ENCODE measurements around the gene NIPAL3.
"Not testable (repeated sequence)": the region's sequence is repeated elsewhere in the genome, so short reads cannot be mapped to it uniquely, and the experiment has no call there.

NIPAL3 gene

DNA sequence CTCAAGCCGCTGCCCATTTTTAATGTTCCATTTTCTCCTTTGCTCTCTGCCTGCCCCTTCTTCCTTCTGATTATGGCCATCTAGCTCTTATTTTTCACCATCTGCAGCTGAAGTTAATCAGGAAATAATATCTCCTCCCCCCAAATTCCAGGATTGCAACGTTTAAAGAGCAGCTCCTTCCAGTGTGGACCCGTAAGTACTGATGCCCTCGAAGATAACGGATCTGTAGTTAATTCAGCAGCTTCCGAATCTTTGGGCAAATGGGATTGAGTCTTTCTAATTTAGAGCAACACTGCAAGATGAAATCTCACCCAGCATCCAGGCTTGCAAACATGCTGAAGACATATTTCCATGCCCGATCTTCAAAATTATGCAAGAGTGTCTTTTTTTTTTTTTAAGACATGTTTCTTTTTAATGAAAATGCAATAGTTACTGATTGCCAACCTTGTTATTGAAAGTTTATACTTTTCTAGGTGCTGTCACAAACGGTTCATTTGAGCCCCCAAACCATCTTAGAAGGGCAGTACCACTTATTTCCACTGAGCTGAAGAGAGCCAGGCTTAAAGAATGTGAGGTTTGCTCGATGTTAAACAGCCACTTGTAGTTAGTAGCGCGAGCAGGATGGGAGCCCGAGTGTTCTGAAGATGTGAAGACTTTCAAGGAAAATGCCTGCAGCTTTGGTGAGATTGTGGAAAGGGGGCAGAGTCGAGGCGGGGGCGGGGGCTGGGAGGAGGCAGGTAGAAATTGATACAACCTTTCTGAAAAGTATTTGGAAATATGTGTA lies 76.2 kb downstream of the NIPAL3 start:
- no peak overlapping the region for H2AFZ ChIP-seq
- H3K9me3 ChIP-seq (ENCODE audit: control insufficient read depth, low read length): no peaks in the 10 kb centered on the region
- H3K36me3 ChIP-seq (ENCODE audit: control insufficient read depth, insufficient read depth, low read length): no peaks in the 10 kb centered on the region

GRCh38 chr1:24492935-24493334 lies 77.3 kb downstream of the NIPAL3 start:
- H3K36me3 ChIP-seq (ENCODE audit: control insufficient read depth, insufficient read depth, low read length); H3K4me2 ChIP-seq (ENCODE audit: low read length); H3K79me2 ChIP-seq; H3K9ac ChIP-seq; H3K27ac ChIP-seq; H3K27me3 ChIP-seq (ENCODE audit: control insufficient read depth, insufficient read depth, low read length); H2AFZ ChIP-seq; H3K4me3 ChIP-seq (ENCODE audit: low read depth, low read length); H3K9me3 ChIP-seq (ENCODE audit: control insufficient read depth, low read length); H3K4me1 ChIP-seq: not testable (repeated sequence)

More for the DNA sequence above, 76.2 kb downstream of the NIPAL3 start:
- Histone ChIP-seq H3K27me3 (ENCODE audit: control insufficient read depth, insufficient read depth, low read length) (no peaks in the 10 kb centered on the region), H3K4me3 (ENCODE audit: low read depth, low read length) (no peak overlapping the region), H3K9ac (no peak overlapping the region), H3K4me1 (no peaks in the 10 kb centered on the region), H3K79me2 (no peaks in the 10 kb centered on the region), H3K4me2 (ENCODE audit: low read length) (no peak overlapping the region), H3K27ac (no peak overlapping the region)
- no peak for TF ChIP-seq CTCF (IDR thresholded peaks at IDR 0.05)

DNA sequence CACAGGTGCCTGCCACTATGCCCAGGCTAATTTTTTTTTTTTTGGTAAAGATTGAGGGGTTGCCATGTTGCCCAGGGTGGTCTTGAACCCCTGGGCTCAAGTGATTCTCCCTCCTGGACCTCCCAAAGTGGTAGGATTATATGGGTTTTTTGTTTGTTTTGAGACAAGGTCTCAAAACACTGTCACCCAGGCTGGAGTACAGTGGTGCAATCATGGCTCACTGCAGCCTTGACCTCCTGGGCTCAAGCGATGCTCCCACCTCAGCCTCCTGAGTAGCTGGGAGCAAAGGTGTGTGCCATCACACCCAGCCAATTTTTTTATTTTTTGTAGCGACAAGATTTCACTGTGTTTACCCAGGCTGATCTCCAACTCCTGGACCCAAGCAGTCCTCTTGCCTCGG lies 78.2 kb downstream of the NIPAL3 start:
- H3K27ac ChIP-seq: no peak overlapping the region
- no peaks in the 10 kb centered on the region for H3K9me3 ChIP-seq (ENCODE audit: control insufficient read depth, low read length)
- H3K4me2 ChIP-seq (ENCODE audit: low read length): no peak overlapping the region
- no peaks in the 10 kb centered on the region for H3K27me3 ChIP-seq (ENCODE audit: control insufficient read depth, insufficient read depth, low read length)
- no peaks in the 10 kb centered on the region for H3K4me1 ChIP-seq
- no peak overlapping the region for H3K9ac ChIP-seq
- no peaks in the 10 kb centered on the region for H3K79me2 ChIP-seq
- no peak overlapping the region for H3K4me3 ChIP-seq (ENCODE audit: low read depth, low read length)
- no peak overlapping the region for H2AFZ ChIP-seq
- H3K36me3 ChIP-seq (ENCODE audit: control insufficient read depth, insufficient read depth, low read length): no peaks in the 10 kb centered on the region
- TF ChIP-seq CTCF (IDR thresholded peaks at IDR 0.05): no peak

GRCh38 chr1:24498589-24498988 lies 83.0 kb downstream of the NIPAL3 start:
- no peaks in the 10 kb centered on the region for H3K79me2 ChIP-seq
- H2AFZ ChIP-seq: no peak overlapping the region
- TF ChIP-seq CTCF (IDR thresholded peaks at IDR 0.05): no peak
- no peaks in the 10 kb centered on the region for H3K36me3 ChIP-seq (ENCODE audit: control insufficient read depth, insufficient read depth, low read length)
- H3K27me3 ChIP-seq (ENCODE audit: control insufficient read depth, insufficient read depth, low read length): no peaks in the 10 kb centered on the region
- no peak overlapping the region for H3K9ac ChIP-seq
- H3K9me3 ChIP-seq (ENCODE audit: control insufficient read depth, low read length): no peaks in the 10 kb centered on the region
- no peaks in the 10 kb centered on the region for H3K4me1 ChIP-seq
- no peak overlapping the region for H3K4me3 ChIP-seq (ENCODE audit: low read depth, low read length)
- H3K27ac ChIP-seq: no peak overlapping the region
- H3K4me2 ChIP-seq (ENCODE audit: low read length): no peak overlapping the region

GRCh38 chr1:24500448-24501048 lies 84.9 kb downstream of the NIPAL3 start:
- H3K27me3 ChIP-seq (ENCODE audit: control insufficient read depth, insufficient read depth, low read length): no peaks in the 10 kb centered on the region
- no peak overlapping the region for H3K4me2 ChIP-seq (ENCODE audit: low read length)
- no peak for TF ChIP-seq CTCF (IDR thresholded peaks at IDR 0.05)
- H3K4me1 ChIP-seq: no peaks in the 10 kb centered on the region
- no peaks in the 10 kb centered on the region for H3K79me2 ChIP-seq
- H3K36me3 ChIP-seq (ENCODE audit: control insufficient read depth, insufficient read depth, low read length): no peaks in the 10 kb centered on the region
- H2AFZ ChIP-seq: no peak overlapping the region
- H3K4me3 ChIP-seq (ENCODE audit: low read depth, low read length): no peak overlapping the region
- H3K27ac ChIP-seq: no peak overlapping the region
- H3K9me3 ChIP-seq (ENCODE audit: control insufficient read depth, low read length): no peaks in the 10 kb centered on the region
- H3K9ac ChIP-seq: no peak overlapping the region

All from parathyroid adenoma (tissue), 2 donors.